Central memory CD4-positive, alpha-beta T cell (primary cell): Measurements from ENCODE around the gene MACO1.
A peak's percentile ranks its signal among the peaks of the same experiment; 100 is the strongest.
"Not testable (repeated sequence)": the region's sequence is repeated elsewhere in the genome, so short reads cannot be mapped to it uniquely, and the experiment has no call there.

Source experiments
- DNase-seq: peaks from one replicate; pipeline ENCODE4 v3.0.0; 2022

Gene MACO1

DNA sequence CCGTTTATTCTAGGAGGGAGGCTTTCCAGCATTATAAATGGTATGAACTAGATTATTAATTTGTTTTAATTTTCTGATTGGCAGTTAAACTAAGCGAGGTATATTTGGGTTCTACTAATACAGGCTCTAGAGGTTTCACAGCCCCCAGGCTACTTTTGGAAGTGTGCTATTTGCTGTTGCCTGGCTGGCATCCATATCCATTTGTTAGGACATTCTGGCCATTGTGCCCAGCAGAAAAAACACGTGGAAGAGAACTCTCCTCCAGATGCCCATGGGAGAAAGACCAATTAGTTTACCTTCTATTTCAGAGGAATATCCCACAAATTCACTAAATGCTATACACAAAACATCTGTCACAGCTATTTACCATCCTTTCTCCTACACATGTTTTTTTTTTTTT lies 29.3 kb downstream of the MACO1 start:
- no peak for DNase-seq

- DNase-seq: not testable (repeated sequence)
Measured at GRCh38 chr1:25460816-25461215, 30.1 kb downstream of the MACO1 start.

DNA sequence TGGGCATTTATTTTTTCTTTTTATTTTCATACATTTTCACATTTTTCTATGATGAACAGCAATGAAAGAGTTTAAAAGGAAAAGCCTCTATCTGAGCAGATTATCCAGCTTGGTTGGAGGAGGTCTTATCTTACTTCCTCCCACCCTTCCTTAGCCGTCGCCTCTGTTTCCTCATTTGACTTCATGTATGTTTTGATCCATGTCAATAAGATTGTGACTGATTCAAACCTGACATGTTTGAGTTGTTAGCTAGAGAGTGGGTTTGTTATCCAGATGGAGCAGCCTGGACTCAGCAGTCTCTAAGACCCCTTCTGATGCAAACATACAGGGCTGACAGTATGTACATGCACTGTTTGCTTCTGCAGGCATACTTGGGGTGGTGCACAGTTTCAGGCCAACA lies 31.2 kb downstream of the MACO1 start:
- DNase-seq: no peak

DNA sequence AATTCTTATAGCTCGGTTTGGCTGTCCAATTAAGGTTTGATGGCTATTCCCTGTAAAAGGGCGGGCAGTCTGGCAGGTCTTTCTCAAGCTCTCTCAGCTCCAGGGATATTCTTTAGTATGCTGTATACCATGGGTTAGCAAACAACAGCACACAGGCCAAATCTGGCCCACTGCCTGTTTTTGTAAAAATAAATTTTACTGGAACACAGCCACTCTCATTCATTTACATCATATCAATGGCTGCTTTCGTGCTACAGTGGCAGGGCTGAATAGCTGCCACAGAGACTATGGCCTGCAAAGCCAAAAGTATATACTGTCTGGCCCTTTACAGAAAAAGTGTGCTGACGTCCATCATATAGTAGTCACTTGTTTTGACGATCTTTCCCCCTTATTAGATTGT lies 32.0 kb downstream of the MACO1 start:
- DNase-seq: no peak

- DNase-seq: no peak
Measured at GRCh38 chr1:25467193-25467592, 36.5 kb downstream of the MACO1 start.

DNA sequence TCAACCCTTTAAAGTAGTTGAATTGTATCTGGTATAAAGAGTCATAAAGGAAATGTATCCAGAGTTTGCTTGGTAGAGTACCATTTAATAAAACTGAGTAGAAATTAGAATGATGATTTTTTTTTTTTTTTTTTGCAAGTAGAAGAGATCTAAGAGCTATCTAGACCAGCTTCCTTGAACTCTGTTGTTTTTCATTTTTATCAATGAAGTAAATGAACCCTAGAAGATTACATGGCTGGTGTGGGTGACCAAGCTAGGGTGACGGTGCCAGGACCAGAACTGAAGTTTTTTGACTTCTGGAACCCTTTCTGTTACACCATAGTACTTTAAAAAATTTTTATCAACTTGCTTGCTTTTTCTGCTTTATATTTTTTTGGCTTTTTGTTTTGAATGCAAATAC lies 36.9 kb downstream of the MACO1 start:
- no peak for DNase-seq

DNA sequence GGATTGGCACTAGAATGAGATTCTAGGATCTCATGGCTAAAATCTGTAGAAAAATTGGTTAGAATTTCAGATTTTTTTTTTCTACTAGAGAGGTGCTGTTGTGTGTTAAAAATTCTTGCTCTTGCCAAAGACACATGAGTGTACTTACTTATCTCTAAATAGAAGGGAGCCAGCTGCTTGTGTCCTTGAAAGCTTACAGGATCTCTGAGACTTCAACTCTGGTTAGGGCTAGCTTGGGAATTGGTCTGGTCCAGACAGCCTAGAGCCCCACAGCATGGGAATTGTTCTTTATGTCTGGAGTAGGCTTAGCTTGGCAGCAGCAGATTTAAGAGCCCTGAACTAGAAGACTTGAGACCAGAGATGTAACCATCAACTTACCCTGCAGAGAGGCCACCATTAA lies 37.3 kb downstream of the MACO1 start:
- DNase-seq: no peak

DNA sequence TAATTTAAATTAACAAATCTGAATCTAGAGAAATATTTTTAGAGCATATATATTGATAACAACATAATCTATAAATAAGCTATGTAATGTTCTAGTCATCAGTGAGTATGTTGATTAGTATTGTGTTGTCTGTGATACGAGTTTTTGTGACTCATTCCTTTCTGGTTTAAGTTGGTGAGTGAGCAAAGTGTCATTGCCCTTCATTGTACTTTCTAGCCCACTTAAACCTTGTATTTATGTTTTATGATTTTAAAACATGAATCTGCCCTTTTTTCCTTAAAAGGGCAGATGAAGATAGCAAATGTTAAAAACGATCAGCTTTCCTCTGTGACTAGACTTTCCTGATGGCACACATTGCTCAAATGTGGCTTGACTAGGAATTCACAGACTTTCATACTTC lies 38.5 kb downstream of the MACO1 start:
- no peak for DNase-seq

- DNase-seq: no peak
Measured at GRCh38 chr1:25472471-25472870, 41.8 kb downstream of the MACO1 start.

DNA sequence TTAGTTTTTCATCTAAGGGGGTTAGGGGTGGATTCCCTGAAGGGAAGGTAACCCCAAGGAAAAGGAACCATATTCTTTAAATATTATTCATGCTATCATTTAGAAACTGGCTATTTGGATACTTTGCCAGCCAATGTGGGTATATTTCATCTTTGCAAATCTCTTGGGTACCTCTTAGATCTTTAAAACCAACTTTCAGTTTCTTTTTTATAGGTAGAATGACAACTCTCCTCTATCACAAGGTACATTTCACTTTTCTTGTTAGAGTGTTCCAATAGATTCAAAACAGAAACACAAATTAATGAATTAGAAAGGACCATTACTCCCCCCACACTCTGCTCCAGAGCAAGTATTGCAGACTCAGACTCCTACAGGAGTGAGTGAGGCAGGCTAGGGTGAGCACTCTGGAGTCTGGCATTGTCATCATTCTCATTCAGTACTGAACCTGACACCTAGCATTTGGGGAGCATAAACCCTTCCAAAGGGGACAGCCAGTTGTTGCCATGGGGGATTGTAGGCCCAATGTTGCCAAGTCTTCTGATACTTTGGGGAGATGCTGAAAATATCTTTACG lies 43.0 kb downstream of the MACO1 start:
- DNase-seq: no peak

- DNase-seq: no peak
Measured at GRCh38 chr1:25474439-25475047, 43.8 kb downstream of the MACO1 start.

DNA sequence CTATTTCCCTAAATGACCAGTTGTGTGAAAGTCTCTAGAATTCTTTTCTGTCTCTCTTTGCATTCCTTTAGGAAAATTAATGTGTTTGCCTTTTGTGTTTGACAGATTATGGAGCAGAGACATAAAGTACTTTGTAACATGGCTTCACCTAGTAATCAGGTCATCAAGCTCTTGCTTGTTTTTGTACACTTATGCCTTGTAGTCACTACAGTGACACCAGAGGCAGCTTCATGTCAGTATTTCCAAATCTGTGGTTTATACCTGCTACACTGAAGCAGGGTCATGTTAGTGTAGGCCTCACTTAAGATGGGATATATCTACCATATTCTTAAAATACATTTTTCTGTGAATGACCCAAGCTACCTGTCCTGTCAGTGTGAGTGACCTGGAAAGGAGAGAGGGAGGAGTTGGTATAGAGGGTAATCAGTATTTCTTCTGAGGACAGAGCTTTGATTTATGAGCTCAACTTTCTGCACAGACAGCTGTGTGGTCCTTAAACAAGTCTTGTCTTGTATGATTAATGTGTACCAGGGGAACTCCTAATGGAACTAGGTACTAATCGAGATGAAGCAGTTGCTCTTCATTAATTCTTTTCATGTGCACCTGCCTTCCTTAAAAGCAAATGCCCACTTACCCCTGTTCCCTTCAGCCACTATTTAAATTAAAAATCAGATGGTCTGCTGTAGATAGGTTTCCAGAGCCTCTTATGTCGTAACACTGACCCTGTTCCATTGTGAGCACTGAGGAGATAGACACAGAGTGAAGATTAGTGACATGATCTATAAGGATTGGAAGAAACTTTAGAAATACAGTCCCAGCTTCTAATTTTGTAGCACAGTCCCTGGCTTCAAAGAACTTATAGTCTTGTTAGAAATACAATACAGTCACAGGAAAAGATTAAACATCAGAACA lies 45.7 kb downstream of the MACO1 start:
- DNase-seq: no peak

GRCh38 chr1:25477448-25478034 lies 46.8 kb downstream of the MACO1 start:
- DNase-seq: no peak

DNA sequence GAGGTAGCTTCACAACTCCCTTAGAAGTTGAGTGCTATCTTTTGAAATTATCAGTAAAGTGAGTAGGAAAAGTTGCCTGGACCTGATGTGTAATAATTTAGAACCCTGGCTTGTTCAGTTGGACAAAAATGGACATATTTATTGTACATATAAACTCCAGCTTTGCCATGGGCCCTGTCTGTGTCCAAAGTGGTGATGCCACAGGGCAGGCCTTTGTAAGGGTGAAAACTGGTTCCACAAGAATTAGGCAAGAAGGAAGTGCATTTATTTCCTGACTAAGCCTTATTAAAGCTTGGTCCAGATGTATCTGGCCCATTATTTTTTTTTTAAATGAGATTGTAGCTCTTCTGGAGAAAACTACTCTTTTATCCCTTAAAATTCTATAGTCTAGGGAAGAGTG lies 47.9 kb downstream of the MACO1 start:
- DNase-seq: no peak

- no peak for DNase-seq
Measured at GRCh38 chr1:25481625-25482024, 50.9 kb downstream of the MACO1 start.

GRCh38 chr1:25482211-25482610 lies 51.5 kb downstream of the MACO1 start:
- DNase-seq: no peak

DNA sequence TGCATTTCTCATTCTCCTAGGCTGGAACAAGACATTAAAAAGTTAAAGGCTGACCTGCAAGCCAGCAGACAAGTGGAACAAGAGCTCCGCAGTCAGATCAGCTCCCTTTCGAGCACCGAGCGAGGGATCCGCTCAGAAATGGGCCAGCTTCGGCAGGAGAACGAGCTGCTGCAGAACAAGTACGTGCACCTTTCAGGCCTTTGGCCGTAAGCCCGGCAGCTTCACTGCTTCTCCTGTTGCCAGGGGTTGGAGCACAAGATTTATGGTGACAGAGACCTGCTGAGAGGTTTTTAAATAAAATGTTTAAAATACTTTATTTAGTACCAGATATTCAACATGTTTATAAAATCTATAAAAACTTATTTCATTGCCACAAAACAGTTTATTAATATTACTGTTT lies 53.4 kb downstream of the MACO1 start:
- DNase-seq: no peak

DNA sequence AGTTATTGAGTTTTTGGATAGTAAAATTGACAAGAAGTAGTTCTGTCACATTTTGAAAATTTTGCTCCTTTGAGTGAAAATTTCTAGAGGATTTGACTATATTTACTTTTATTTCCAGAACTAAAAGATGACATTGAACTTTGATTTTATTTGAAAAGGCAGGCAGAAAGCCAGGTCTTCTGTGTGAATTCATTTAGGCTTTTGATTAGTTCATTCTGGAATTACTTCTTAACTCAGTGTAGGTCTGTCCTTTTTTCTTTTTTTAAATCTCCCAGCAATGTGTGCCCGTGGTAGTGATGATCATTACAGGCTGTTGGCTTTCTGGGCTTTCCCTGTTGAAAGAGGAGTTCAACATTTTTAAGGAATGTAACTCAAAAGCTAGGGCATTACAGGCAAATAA lies 53.8 kb downstream of the MACO1 start:
- no peak for DNase-seq

DNA sequence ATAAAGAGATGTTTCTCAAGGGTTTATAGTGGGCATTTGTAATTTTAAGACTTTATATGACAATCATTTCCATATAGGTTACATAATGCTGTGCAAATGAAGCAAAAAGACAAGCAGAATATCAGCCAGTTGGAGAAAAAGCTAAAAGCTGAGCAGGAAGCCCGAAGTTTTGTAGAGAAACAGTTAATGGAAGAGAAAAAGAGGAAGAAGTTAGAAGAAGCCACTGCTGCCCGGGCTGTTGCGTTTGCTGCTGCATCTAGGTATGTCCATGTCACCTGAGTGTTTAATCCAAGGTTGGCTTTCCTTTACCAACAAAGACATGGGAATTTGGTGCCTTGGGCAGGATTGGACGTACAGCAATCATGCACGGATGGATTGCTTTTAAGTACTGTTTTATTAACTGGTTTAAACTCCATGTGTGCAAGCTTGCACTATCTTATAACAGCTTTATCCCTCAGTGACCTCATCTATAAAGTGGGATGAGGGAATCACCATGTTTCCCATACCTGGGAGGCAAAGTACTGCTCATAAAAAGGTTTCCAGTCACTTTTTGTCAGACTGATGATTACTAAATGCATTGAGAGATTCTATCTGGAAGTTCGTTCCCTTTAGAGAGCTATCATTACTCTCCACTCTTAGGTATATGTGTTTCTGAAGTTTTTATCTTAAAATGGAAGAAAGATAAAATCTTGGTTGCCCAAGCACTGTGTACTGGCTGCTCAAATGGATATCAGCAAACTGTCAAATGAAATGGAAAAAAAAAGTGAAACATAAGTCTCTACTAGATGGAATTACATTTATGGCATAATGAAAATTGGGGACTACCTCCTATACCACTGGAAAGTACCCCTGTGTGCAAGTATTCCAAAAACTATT lies 55.1 kb downstream of the MACO1 start:
- no peak for DNase-seq

DNA sequence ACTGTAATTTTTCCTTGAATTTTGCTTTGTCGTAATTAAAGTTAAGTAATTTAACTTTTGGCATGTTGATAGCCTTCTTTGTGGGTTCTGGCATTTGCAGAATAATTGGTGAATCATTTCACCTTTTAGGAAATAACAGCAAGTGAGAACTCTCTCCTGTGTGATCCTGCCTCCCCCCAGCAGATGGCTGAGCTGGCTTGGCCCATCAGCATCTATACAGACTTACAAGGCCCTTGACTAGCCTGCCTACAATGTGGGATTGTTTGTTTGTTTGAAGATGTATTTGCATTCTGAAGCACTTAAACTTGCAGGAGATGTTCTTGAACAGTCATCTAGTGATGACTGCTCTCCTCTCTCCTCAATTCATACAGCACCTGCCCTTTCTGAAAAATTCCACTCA lies 55.9 kb downstream of the MACO1 start:
- DNase-seq: no peak

DNA sequence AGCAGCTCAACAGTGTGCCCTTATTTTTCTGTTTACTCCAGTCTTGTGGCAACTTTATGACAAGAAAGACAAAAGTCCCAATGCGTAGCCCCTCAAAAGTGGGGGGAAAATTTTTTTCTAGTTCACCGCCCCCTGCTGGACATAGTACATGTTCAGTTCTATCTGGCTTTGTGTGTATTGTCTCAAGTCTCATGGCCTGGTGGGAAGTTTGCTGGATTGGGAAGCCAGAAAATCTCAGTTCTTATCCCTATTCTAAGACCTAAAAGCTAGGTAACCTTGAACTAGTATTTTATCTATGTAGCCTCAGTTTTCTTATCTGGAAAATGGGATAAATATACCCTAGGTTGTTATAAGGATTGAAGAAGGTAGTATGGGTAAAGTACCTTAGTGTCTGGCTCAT lies 56.9 kb downstream of the MACO1 start:
- peak; percentile 23 for DNase-seq

DNA sequence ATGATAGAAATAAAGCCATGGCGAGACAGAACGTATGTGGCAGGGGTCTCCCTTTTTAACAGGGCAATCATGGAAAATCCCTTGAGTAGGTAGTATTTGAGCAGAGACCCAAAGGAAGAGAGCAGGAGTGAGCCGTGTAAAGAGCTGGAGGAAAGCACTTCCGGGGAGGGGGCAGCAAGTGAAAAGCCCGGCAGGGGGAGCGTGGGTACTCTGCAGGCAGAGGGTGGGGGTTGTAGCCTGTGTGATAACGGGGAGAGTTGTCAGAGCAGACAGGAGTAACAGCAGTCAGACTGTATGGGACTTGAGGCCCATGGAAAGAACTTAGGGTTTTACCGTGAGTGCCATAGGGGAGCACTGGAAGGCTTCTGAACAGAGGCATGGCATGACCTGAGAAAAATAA lies 61.6 kb downstream of the MACO1 start:
- DNase-seq: no peak

GRCh38 chr1:25494952-25495351 lies 64.3 kb downstream of the MACO1 start:
- DNase-seq: no peak
